HepG2 (cell line): Measurements from ENCODE around the gene RPS17. TPM values are rescaled to one million over a fixed set of nuclear protein-coding genes. Genes with fewer than 3 reads are reported as not detected.

ENCODE experiments used
- CENPT ChIP-seq: sonication (generic); formaldehyde crosslinking; IDR thresholded peaks from 2 replicates; pipeline ENCODE4 v1.8.0; 2022; ENCODE audit warnings: low read depth, mild to moderate bottlenecking, moderate library complexity, missing genetic modification reagents
- CHD4 ChIP-seq: fragments of 200-600 bp; sonication (generic); IDR thresholded peaks from 2 replicates; pipeline ENCODE4 v1.7.0; 2017; ENCODE audit warnings: mild to moderate bottlenecking, low read length, borderline replicate concordance
- HCFC1 ChIP-seq: fragments of 150-350 bp; IDR thresholded peaks from 2 replicates; pipeline ENCODE4 v1.6.1; 2014; ENCODE audit warnings: low read depth, low read length
- MAFG ChIP-seq: sonication (generic); formaldehyde crosslinking; IDR thresholded peaks from 2 replicates; pipeline ENCODE4 v1.5.1; 2020; ENCODE audit warnings: mild to moderate bottlenecking, missing genetic modification reagents
- NR2F2 ChIP-seq: IDR thresholded peaks from 2 replicates; pipeline ENCODE4 v1.6.1; 2012; ENCODE audit warnings: low read depth, inconsistent platforms, borderline replicate concordance
- REPIN1 ChIP-seq: sonication (generic); formaldehyde crosslinking; IDR thresholded peaks from 2 replicates; pipeline ENCODE4 v1.8.0; 2022; ENCODE audit warnings: missing genetic modification reagents, low read depth, mild to moderate bottlenecking, borderline replicate concordance
- SAP130 ChIP-seq: IDR thresholded peaks from 2 replicates; pipeline ENCODE4 v1.6.1; 2016; ENCODE audit warnings: low read depth
- ZMYM4 ChIP-seq: sonication (generic); formaldehyde crosslinking; IDR thresholded peaks from 2 replicates; pipeline ENCODE4 v1.8.1; 2023; ENCODE audit warnings: mild to moderate bottlenecking, missing genetic modification reagents
- ZNF343 ChIP-seq: sonication (generic); formaldehyde crosslinking; IDR thresholded peaks from 2 replicates; pipeline ENCODE4 v1.4.0; 2020; ENCODE audit warnings: mild to moderate bottlenecking, missing genetic modification reagents
- ZNF550 ChIP-seq: sonication (generic); formaldehyde crosslinking; IDR thresholded peaks from 2 replicates; pipeline ENCODE4 v1.4.0; 2020; ENCODE audit warnings: mild to moderate bottlenecking, missing genetic modification reagents, borderline replicate concordance
- ZNF781 ChIP-seq: sonication (generic); formaldehyde crosslinking; IDR thresholded peaks from 2 replicates; pipeline ENCODE4 v1.5.1; 2020; ENCODE audit warnings: borderline replicate concordance, mild to moderate bottlenecking, missing genetic modification reagents; ENCODE audit errors: not compliant biosample characterization
- polyA plus RNA-seq, 8 experiments: library from polyadenylated mRNA; depleted of rRNA in 3 of 8; stranded (reverse) in 7 of 8; unstranded in 1 of 8; fragments of >200 nt; fragmentation: Illumina TruSeq in 4 of 8; extraction: Trizol in 4 of 8; gene quantifications; 2 replicates each; pipeline versions ENCODE4 v1.2.1 to v1.2.3, GENCODE V29; 2011 to 2016; ENCODE audit warnings: low read depth in 4 of 8, missing spikeins in 1 of 8, mixed read lengths in 1 of 8; ENCODE audit not compliant: insufficient read depth in 1 of 8
- total RNA-seq, 5 experiments: library from RNA; depleted of rRNA; stranded (reverse); fragments of >200 nt; fragmentation: Illumina TruSeq; extraction: Trizol; gene quantifications; 2 replicates each; pipeline ENCODE4 v1.2.3, GENCODE V29; 2016; ENCODE audit warnings: low read depth in 1 of 5
- TF ChIP-seq, protein P1 (sequence below): sonication (generic); formaldehyde crosslinking; IDR thresholded peaks from 2 replicates; pipeline ENCODE4 v1.4.0; 2020; ENCODE audit warnings: missing genetic modification reagents, mild to moderate bottlenecking, borderline replicate concordance
- TF ChIP-seq, protein P2 (sequence below): IDR thresholded peaks from 2 replicates; pipeline ENCODE4 v1.6.1; 2012; ENCODE audit warnings: inconsistent platforms
- TF ChIP-seq, protein P3 (sequence below): sonication (generic); formaldehyde crosslinking; IDR thresholded peaks from 2 replicates; pipeline ENCODE4 v1.9.0; 2021; ENCODE audit warnings: mild to moderate bottlenecking, missing genetic modification reagents
- TF ChIP-seq, protein P4 (sequence below), 2 experiments: IDR thresholded peaks; 2 replicates each; pipeline ENCODE4 v1.6.1; 2011 to 2012; ENCODE audit warnings: low read length in 2 of 2, borderline replicate concordance in 1 of 2, low read depth in 1 of 2, mild to moderate bottlenecking in 1 of 2, moderate library complexity in 1 of 2

The RPS17 gene
- total and polyA plus RNA-seq, 2 of the 13 experiments (the other 11 are each of a cell fraction or from before 2014, with no cell fraction given), result 2,570 to 5,021 TPM

DNA sequence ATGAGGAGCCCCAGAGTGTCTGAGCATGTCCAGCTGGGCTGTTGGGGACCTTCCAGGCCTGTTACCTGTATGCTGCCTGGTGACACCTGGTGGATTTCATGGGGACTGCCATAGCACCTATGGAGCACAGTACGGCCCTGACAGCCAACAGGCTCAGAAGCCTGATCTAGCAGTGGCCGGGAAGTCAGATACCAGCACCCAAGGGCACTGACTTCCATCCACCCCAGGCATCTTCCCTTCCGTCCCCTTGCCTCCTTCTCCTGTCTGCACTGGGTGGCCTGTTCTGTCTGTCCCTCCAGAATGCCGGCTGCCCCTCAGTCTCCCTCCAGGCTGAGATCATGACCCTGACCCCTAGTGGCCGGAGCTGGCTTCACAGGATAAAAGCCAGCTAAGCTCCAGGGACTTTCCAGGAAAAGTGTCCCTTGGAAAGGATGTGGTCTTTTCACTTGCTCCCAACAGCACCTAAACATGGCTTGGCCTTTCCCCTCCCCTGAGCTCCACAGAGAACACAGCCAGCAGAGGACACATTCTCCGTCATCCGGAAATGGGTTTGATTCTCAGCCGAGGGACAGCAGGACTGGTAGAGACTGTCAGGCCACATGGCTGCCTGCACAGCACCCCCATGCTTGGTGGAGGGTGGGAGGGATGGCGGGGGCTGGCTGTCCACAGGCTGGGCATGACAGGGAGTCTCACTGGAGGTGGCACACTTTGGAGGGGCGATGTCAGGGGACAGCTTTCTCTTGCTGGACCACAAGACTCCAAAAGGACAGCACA lies 9.5 kb downstream of the RPS17 start (continued):
- TF ChIP-seq, protein P1, sequence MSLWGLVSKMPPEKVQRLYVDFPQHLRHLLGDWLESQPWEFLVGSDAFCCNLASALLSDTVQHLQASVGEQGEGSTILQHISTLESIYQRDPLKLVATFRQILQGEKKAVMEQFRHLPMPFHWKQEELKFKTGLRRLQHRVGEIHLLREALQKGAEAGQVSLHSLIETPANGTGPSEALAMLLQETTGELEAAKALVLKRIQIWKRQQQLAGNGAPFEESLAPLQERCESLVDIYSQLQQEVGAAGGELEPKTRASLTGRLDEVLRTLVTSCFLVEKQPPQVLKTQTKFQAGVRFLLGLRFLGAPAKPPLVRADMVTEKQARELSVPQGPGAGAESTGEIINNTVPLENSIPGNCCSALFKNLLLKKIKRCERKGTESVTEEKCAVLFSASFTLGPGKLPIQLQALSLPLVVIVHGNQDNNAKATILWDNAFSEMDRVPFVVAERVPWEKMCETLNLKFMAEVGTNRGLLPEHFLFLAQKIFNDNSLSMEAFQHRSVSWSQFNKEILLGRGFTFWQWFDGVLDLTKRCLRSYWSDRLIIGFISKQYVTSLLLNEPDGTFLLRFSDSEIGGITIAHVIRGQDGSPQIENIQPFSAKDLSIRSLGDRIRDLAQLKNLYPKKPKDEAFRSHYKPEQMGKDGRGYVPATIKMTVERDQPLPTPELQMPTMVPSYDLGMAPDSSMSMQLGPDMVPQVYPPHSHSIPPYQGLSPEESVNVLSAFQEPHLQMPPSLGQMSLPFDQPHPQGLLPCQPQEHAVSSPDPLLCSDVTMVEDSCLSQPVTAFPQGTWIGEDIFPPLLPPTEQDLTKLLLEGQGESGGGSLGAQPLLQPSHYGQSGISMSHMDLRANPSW (CRISPR knock-in tag), result no peak
- TF ChIP-seq CENPT (CRISPR knock-in tag) (no peak), ZNF343 (CRISPR knock-in tag) (0 out of 2 replicates have a peak, but pooled peaks have one; percentile 40), ZNF550 (CRISPR knock-in tag) (no peak), REPIN1 (CRISPR knock-in tag) (no peak), MAFG (CRISPR knock-in tag) (no peak), SAP130 (CRISPR knock-in tag) (peak; percentile 28; the same call in 1 of the 2 replicates), HCFC1 (no peak), ZNF781 (no peak), NR2F2 (no peak), ZMYM4 (CRISPR knock-in tag) (peak; percentile 47; the same call in 1 of the 2 replicates), CHD4 (no peak)
- TF ChIP-seq, protein P2, sequence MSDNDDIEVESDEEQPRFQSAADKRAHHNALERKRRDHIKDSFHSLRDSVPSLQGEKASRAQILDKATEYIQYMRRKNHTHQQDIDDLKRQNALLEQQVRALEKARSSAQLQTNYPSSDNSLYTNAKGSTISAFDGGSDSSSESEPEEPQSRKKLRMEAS, result no peak
- TF ChIP-seq, protein P3, sequence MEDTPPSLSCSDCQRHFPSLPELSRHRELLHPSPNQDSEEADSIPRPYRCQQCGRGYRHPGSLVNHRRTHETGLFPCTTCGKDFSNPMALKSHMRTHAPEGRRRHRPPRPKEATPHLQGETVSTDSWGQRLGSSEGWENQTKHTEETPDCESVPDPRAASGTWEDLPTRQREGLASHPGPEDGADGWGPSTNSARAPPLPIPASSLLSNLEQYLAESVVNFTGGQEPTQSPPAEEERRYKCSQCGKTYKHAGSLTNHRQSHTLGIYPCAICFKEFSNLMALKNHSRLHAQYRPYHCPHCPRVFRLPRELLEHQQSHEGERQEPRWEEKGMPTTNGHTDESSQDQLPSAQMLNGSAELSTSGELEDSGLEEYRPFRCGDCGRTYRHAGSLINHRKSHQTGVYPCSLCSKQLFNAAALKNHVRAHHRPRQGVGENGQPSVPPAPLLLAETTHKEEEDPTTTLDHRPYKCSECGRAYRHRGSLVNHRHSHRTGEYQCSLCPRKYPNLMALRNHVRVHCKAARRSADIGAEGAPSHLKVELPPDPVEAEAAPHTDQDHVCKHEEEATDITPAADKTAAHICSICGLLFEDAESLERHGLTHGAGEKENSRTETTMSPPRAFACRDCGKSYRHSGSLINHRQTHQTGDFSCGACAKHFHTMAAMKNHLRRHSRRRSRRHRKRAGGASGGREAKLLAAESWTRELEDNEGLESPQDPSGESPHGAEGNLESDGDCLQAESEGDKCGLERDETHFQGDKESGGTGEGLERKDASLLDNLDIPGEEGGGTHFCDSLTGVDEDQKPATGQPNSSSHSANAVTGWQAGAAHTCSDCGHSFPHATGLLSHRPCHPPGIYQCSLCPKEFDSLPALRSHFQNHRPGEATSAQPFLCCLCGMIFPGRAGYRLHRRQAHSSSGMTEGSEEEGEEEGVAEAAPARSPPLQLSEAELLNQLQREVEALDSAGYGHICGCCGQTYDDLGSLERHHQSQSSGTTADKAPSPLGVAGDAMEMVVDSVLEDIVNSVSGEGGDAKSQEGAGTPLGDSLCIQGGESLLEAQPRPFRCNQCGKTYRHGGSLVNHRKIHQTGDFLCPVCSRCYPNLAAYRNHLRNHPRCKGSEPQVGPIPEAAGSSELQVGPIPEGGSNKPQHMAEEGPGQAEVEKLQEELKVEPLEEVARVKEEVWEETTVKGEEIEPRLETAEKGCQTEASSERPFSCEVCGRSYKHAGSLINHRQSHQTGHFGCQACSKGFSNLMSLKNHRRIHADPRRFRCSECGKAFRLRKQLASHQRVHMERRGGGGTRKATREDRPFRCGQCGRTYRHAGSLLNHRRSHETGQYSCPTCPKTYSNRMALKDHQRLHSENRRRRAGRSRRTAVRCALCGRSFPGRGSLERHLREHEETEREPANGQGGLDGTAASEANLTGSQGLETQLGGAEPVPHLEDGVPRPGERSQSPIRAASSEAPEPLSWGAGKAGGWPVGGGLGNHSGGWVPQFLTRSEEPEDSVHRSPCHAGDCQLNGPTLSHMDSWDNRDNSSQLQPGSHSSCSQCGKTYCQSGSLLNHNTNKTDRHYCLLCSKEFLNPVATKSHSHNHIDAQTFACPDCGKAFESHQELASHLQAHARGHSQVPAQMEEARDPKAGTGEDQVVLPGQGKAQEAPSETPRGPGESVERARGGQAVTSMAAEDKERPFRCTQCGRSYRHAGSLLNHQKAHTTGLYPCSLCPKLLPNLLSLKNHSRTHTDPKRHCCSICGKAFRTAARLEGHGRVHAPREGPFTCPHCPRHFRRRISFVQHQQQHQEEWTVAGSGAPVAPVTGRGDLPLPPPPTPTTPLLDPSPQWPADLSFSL (CRISPR knock-in tag), result no peak
- TF ChIP-seq, protein P4, sequence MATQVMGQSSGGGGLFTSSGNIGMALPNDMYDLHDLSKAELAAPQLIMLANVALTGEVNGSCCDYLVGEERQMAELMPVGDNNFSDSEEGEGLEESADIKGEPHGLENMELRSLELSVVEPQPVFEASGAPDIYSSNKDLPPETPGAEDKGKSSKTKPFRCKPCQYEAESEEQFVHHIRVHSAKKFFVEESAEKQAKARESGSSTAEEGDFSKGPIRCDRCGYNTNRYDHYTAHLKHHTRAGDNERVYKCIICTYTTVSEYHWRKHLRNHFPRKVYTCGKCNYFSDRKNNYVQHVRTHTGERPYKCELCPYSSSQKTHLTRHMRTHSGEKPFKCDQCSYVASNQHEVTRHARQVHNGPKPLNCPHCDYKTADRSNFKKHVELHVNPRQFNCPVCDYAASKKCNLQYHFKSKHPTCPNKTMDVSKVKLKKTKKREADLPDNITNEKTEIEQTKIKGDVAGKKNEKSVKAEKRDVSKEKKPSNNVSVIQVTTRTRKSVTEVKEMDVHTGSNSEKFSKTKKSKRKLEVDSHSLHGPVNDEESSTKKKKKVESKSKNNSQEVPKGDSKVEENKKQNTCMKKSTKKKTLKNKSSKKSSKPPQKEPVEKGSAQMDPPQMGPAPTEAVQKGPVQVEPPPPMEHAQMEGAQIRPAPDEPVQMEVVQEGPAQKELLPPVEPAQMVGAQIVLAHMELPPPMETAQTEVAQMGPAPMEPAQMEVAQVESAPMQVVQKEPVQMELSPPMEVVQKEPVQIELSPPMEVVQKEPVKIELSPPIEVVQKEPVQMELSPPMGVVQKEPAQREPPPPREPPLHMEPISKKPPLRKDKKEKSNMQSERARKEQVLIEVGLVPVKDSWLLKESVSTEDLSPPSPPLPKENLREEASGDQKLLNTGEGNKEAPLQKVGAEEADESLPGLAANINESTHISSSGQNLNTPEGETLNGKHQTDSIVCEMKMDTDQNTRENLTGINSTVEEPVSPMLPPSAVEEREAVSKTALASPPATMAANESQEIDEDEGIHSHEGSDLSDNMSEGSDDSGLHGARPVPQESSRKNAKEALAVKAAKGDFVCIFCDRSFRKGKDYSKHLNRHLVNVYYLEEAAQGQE (IDR thresholded peaks at IDR 0.05; ENCODE audit: borderline replicate concordance in 1 of 2, low read depth in 1 of 2, low read length in 2 of 2), result no peak
